ENCODE results near the gene WDR45. TPM values are rescaled to one million over a fixed set of nuclear protein-coding genes. Genes with fewer than 3 reads are reported as not detected.

The WDR45 gene
- polyA plus RNA-seq, 1 donor (not counting 4 experiments of a cell fraction or from before 2014, with no cell fraction given): 43.1 TPM

- Histone ChIP-seq H3K79me2 (ENCODE audit: control insufficient read depth, insufficient read depth, low read length) (peaks cover 17% of the 10 kb centered on the region), H3K4me2 (ENCODE audit: control insufficient read depth, extremely low read depth, insufficient read depth, low read depth, low read length) (no peak overlapping the region), H3K4me3 (ENCODE audit: control insufficient read depth in 2 of 3, extremely low read depth in 1 of 3, insufficient read depth in 2 of 3, low read depth in 1 of 3, low read length in 3 of 3) (no peak overlapping the region), H3K27ac (ENCODE audit: control insufficient read depth, insufficient read depth, low read length) (no peak overlapping the region), H4K20me1 (ENCODE audit: control insufficient read depth, extremely low read depth, insufficient read depth, low read length) (no peaks in the 10 kb centered on the region), H2AFZ (ENCODE audit: control insufficient read depth, low read length) (no peak overlapping the region), H3K9ac (ENCODE audit: control insufficient read depth, extremely low read depth, insufficient read depth, low read length) (no peak overlapping the region), H3K36me3 (ENCODE audit: control insufficient read depth in 2 of 2, extremely low read depth in 1 of 2, insufficient read depth in 2 of 2, low read length in 2 of 2) (peaks cover 8 to 19% of the 10 kb centered on the region in 2 experiments), H3K27me3 (ENCODE audit: control insufficient read depth, extremely low read depth, insufficient read depth, low read length) (no peaks in the 10 kb centered on the region), H3K4me1 (ENCODE audit: control insufficient read depth, extremely low read depth, insufficient read depth, low read length) (peaks cover 5% of the 10 kb centered on the region), H3K9me1 (ENCODE audit: control insufficient read depth, extremely low read depth, insufficient read depth, low read length) (no peaks in the 10 kb centered on the region), H3K9me3 (ENCODE audit: control insufficient read depth, low read depth, low read length) (no peaks in the 10 kb centered on the region)
- TF ChIP-seq CTCF (optimal IDR thresholded peaks at IDR 0.05 in 1 of 3, IDR thresholded peaks at IDR 0.05 in 1 of 3, conservative IDR thresholded peaks at IDR 0.05 in 1 of 3; ENCODE audit: extremely low read depth in 1 of 3, insufficient read depth in 2 of 3, low read length in 3 of 3): no peak
- TF ChIP-seq EZH2 (IDR thresholded peaks at IDR 0.05; ENCODE audit: low read length): no peak
- no peak for FAIRE-seq
- DNase-seq (ENCODE audit: low read depth, low spot score): no peak
- dilution Hi-C loops (cut with MboI; ENCODE audit: extremely low pct_ligation_motif_present, low sequenced_read_pairs): no loop called here
Measured at GRCh38 chrX:49060914-49061313, 18.8 kb downstream of the WDR45 start.

GRCh38 chrX:49059681-49060085 is 20.0 kb downstream of the WDR45 start:
- Histone ChIP-seq H3K9me3 (ENCODE audit: control insufficient read depth, low read depth, low read length) (no peaks in the 10 kb centered on the region), H3K9me1 (ENCODE audit: control insufficient read depth, extremely low read depth, insufficient read depth, low read length) (no peaks in the 10 kb centered on the region), H3K4me1 (ENCODE audit: control insufficient read depth, extremely low read depth, insufficient read depth, low read length) (peaks cover 5% of the 10 kb centered on the region), H3K27me3 (ENCODE audit: control insufficient read depth, extremely low read depth, insufficient read depth, low read length) (no peaks in the 10 kb centered on the region), H4K20me1 (ENCODE audit: control insufficient read depth, extremely low read depth, insufficient read depth, low read length) (no peaks in the 10 kb centered on the region), H3K9ac (ENCODE audit: control insufficient read depth, extremely low read depth, insufficient read depth, low read length) (peak overlapping the region; percentile 71), H3K4me2 (ENCODE audit: control insufficient read depth, extremely low read depth, insufficient read depth, low read depth, low read length) (peak overlapping the region; percentile 67), H3K79me2 (ENCODE audit: control insufficient read depth, insufficient read depth, low read length) (peaks cover 17% of the 10 kb centered on the region), H3K27ac (ENCODE audit: control insufficient read depth, insufficient read depth, low read length) (peak overlapping the region; percentile 52), H2AFZ (ENCODE audit: control insufficient read depth, low read length) (no peak overlapping the region), H3K36me3 (ENCODE audit: control insufficient read depth in 2 of 2, extremely low read depth in 1 of 2, insufficient read depth in 2 of 2, low read length in 2 of 2) (peaks cover 8 to 18% of the 10 kb centered on the region in 2 experiments), H3K4me3 (ENCODE audit: control insufficient read depth in 2 of 3, extremely low read depth in 1 of 3, insufficient read depth in 2 of 3, low read depth in 1 of 3, low read length in 3 of 3) (peak overlapping the region; percentile 66 to 82 (median 77))
- no peak for TF ChIP-seq CTCF (optimal IDR thresholded peaks at IDR 0.05 in 1 of 3, IDR thresholded peaks at IDR 0.05 in 1 of 3, conservative IDR thresholded peaks at IDR 0.05 in 1 of 3; ENCODE audit: extremely low read depth in 1 of 3, insufficient read depth in 2 of 3, low read length in 3 of 3)
- no peak for TF ChIP-seq EZH2 (IDR thresholded peaks at IDR 0.05; ENCODE audit: low read length)
- dilution Hi-C loops (cut with MboI; ENCODE audit: extremely low pct_ligation_motif_present, low sequenced_read_pairs): no loop called here
- DNase-seq (ENCODE audit: low read depth, low spot score): no peak
- FAIRE-seq: no peak
